HG02938 (cell line): ENCODE measurements around the gene BTN1A1.

Experiments used
- ATAC-seq: cut with Tn5 transposase; IDR thresholded peaks from one replicate; pipeline ENCODE4 v1.9.1; 2021; ENCODE audit warnings: mild to moderate bottlenecking, moderate library complexity; ENCODE audit not compliant: unreplicated experiment

BTN1A1 gene

DNA sequence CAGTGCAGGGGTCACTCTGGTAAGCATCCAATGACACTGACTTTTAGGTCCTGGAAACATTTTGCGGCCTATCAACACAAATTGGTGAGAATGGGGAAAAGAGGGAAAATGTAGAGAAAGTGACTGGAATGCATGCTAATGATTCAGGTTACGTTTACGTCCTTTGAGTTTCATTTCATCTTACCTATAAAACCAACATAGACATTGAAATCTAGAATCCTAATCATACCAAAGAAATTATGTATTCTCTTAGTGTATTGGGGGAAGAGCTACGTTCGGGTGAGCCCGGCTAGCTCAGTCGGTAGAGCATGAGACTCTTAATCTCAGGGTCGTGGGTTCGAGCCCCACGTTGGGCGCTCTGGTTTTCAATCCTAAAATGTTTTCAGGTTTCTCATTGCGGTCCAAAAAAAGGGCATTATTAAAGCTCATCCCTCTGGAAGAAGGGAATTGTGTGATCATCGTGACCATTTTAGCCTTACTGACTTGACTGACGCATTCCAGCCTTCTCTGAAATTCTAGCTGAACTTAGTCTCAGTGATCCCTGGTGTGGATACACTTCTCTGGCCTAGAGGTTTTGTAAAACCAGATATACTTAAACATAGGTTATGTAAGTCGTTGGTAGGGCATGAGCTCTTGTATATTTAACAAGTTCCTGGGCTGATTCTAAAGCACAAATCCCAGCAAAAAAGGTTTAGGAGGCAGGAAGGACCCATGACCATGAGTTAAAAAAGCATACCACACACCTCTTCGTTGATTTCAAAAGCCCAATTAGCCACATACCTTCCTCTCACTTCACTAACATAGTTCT is 56.4 kb downstream of the BTN1A1 start:
- no peak for ATAC-seq
